H9 (cell line): Measurements from ENCODE around the gene SLC36A4. TPM values are rescaled to one million over a fixed set of nuclear protein-coding genes. Genes with fewer than 3 reads are reported as not detected.

ENCODE experiments used
- DNase-seq: peaks from one replicate; pipeline ENCODE4 v3.0.0-alpha.2; 2017
- H2AFZ ChIP-seq: one replicate; pipeline ENCODE4 v1.6.1; 2013; ENCODE audit warnings: mild to moderate bottlenecking, low read length, control low read depth, moderate library complexity
- H2AK5ac ChIP-seq: 2 replicates; pipeline ENCODE4 v1.6.1; 2013; ENCODE audit warnings: low read length, control low read depth, mixed read lengths; ENCODE audit not compliant: insufficient read length
- H2BK120ac ChIP-seq: one replicate; pipeline ENCODE4 v1.6.1; 2013; ENCODE audit warnings: low read depth, mild to moderate bottlenecking, low read length, control low read depth, inconsistent platforms; ENCODE audit not compliant: poor library complexity, severe bottlenecking
- H2BK12ac ChIP-seq: 2 replicates; pipeline ENCODE4 v1.6.1; 2013; ENCODE audit warnings: low read length, control low read depth, mixed read lengths, low read depth; ENCODE audit not compliant: insufficient read length
- H2BK15ac ChIP-seq: 2 replicates; pipeline ENCODE4 v1.6.1; 2013; ENCODE audit warnings: low read depth, low read length, control low read depth
- H2BK20ac ChIP-seq: one replicate; pipeline ENCODE4 v1.6.1; 2013; ENCODE audit warnings: low read depth, mild to moderate bottlenecking, low read length, control low read depth, inconsistent platforms; ENCODE audit not compliant: poor library complexity, severe bottlenecking
- H2BK5ac ChIP-seq: 2 replicates; pipeline ENCODE4 v1.6.1; 2013; ENCODE audit warnings: low read length, control low read depth, mixed read lengths; ENCODE audit not compliant: insufficient read length
- H3K14ac ChIP-seq: 2 replicates; pipeline ENCODE4 v1.6.1; 2013; ENCODE audit warnings: low read length, control low read depth; ENCODE audit not compliant: insufficient read depth
- H3K18ac ChIP-seq: 2 replicates; pipeline ENCODE4 v1.6.1; 2013; ENCODE audit warnings: low read depth, mild to moderate bottlenecking, mixed read lengths, low read length, control low read depth; ENCODE audit not compliant: insufficient read length
- H3K23ac ChIP-seq: 2 replicates; pipeline ENCODE4 v1.6.1; 2013; ENCODE audit warnings: low read length, control low read depth, mixed read lengths, low read depth; ENCODE audit not compliant: insufficient read length
- H3K23me2 ChIP-seq: 2 replicates; pipeline ENCODE4 v1.6.1; 2013; ENCODE audit warnings: low read depth, mild to moderate bottlenecking, mixed read lengths, low read length, control low read depth; ENCODE audit not compliant: insufficient read length, poor library complexity, severe bottlenecking
- H3K27ac ChIP-seq: 2 replicates; pipeline ENCODE4 v1.5.1; 2013; ENCODE audit warnings: low read length, control low read depth, mixed read lengths, low read depth; ENCODE audit not compliant: insufficient read length
- H3K27me3 ChIP-seq: 2 replicates; pipeline ENCODE4 v1.6.1; 2013; ENCODE audit warnings: low read length, control low read depth, inconsistent platforms; ENCODE audit not compliant: insufficient read depth
- H3K4ac ChIP-seq: 2 replicates; pipeline ENCODE4 v1.6.1; 2013; ENCODE audit warnings: low read depth, mild to moderate bottlenecking, control low read depth, inconsistent platforms, low read length, moderate library complexity
- H3K4me1 ChIP-seq: 2 replicates; pipeline ENCODE4 v1.6.1; 2013; ENCODE audit warnings: low read length, control low read depth, inconsistent platforms; ENCODE audit not compliant: insufficient read depth
- H3K4me2 ChIP-seq: 2 replicates; pipeline ENCODE4 v1.6.1; 2013; ENCODE audit warnings: low read length, control low read depth, mixed read lengths; ENCODE audit not compliant: insufficient read length, insufficient read depth
- H3K56ac ChIP-seq: 2 replicates; pipeline ENCODE4 v1.6.1; 2013; ENCODE audit warnings: low read depth, mild to moderate bottlenecking, mixed read lengths, low read length, control low read depth; ENCODE audit not compliant: insufficient read length
- H3K79me1 ChIP-seq: 2 replicates; pipeline ENCODE4 v1.6.1; 2013; ENCODE audit warnings: low read depth, mild to moderate bottlenecking, moderate library complexity, low read length, control low read depth, inconsistent platforms; ENCODE audit not compliant: insufficient read depth, poor library complexity, severe bottlenecking
- H3K79me2 ChIP-seq: 2 replicates; pipeline ENCODE4 v1.6.1; 2013; ENCODE audit warnings: low read length, control low read depth, inconsistent platforms; ENCODE audit not compliant: insufficient read depth
- H3K9ac ChIP-seq: 2 replicates; pipeline ENCODE4 v1.6.1; 2013; ENCODE audit warnings: low read length, control low read depth, mixed read lengths; ENCODE audit not compliant: insufficient read length; ENCODE audit errors: extremely low read depth
- H3K9me3 ChIP-seq: one replicate; pipeline ENCODE4 v1.6.1; 2013; ENCODE audit warnings: low read depth, low read length, inconsistent platforms; ENCODE audit not compliant: control insufficient read depth
- H3T11ph ChIP-seq: one replicate; pipeline ENCODE4 v1.6.1; 2013; ENCODE audit warnings: mild to moderate bottlenecking, low read length, control low read depth, inconsistent platforms
- H4K20me1 ChIP-seq: one replicate; pipeline ENCODE4 v1.6.1; 2013; ENCODE audit not compliant: control insufficient read depth, insufficient read length, insufficient read depth
- H4K5ac ChIP-seq: 2 replicates; pipeline ENCODE4 v1.6.1; 2013; ENCODE audit warnings: low read depth, mild to moderate bottlenecking, mixed read lengths, low read length, control low read depth; ENCODE audit not compliant: insufficient read length
- H4K8ac ChIP-seq: replicated peaks from 2 replicates; pipeline ENCODE4 v1.6.1; 2013; ENCODE audit warnings: low read length, control low read depth, mixed read lengths, low read depth; ENCODE audit not compliant: insufficient read length
- H4K91ac ChIP-seq: 2 replicates; pipeline ENCODE4 v1.6.1; 2013; ENCODE audit warnings: low read depth, mild to moderate bottlenecking, moderate library complexity, mixed read lengths, low read length, control low read depth; ENCODE audit not compliant: insufficient read length
- H3K27ac Mint-ChIP-seq, 3 experiments: 2 replicates in 2 of 3; 3 replicates in 1 of 3; pipeline ENCODE4 v1.8.0; 2020 to 2021; ENCODE audit warnings: mixed read lengths in 3 of 3, mild to moderate bottlenecking in 1 of 3, moderate library complexity in 1 of 3
- H3K27me3 Mint-ChIP-seq: 2 replicates; pipeline ENCODE4 v1.8.0; 2021; ENCODE audit warnings: low read depth, mild to moderate bottlenecking, moderate library complexity, mixed read lengths
- H3K36me3 Mint-ChIP-seq, 3 experiments: 2 replicates in 2 of 3; 3 replicates in 1 of 3; pipeline ENCODE4 v1.8.0; 2020 to 2021; ENCODE audit warnings: low read depth in 3 of 3, mixed read lengths in 3 of 3; ENCODE audit not compliant: insufficient read depth in 1 of 3
- H3K4me1 Mint-ChIP-seq, 2 experiments: 2 replicates each; pipeline ENCODE4 v1.8.0; 2020; ENCODE audit warnings: mixed read lengths in 2 of 2
- H3K4me3 Mint-ChIP-seq, 2 experiments: 2 replicates in 1 of 2; 3 replicates in 1 of 2; pipeline ENCODE4 v1.8.0; 2020 to 2021; ENCODE audit warnings: mild to moderate bottlenecking in 2 of 2, mixed read lengths in 2 of 2, moderate library complexity in 1 of 2
- H3K9me3 Mint-ChIP-seq, 2 experiments: 2 replicates in 1 of 2; 3 replicates in 1 of 2; pipeline ENCODE4 v1.8.0; 2020; ENCODE audit warnings: mild to moderate bottlenecking in 2 of 2, mixed read lengths in 2 of 2, moderate library complexity in 1 of 2
- WGBS: extraction: QIAGEN DNeasy Blood & Tissue Kit; methylation state at CpG from one replicate; pipeline ENCODE4 v1.1.7; 2013; ENCODE audit warnings: missing lambda C conversion rate, low lambda C conversion rate, mixed read lengths; ENCODE audit not compliant: insufficient read length; ENCODE audit errors: extremely low coverage; 5-methylcytosine and 5-hydroxymethylcytosine counted together
- total RNA-seq: library from RNA; stranded (reverse); gene quantifications from 2 replicates; pipeline ENCODE4 v1.2.1, GENCODE V29; 2021
- TF ChIP-seq, protein P1 (sequence below): fragments of 200-600 bp; sonication (generic); conservative IDR thresholded peaks from 3 replicates; pipeline ENCODE4 v1.8.0; 2021; ENCODE audit warnings: antibody characterized with exemption, mild to moderate bottlenecking

SLC36A4 gene
- total RNA-seq, 1 experiment from 2014 or later: 33.3 TPM

DNA sequence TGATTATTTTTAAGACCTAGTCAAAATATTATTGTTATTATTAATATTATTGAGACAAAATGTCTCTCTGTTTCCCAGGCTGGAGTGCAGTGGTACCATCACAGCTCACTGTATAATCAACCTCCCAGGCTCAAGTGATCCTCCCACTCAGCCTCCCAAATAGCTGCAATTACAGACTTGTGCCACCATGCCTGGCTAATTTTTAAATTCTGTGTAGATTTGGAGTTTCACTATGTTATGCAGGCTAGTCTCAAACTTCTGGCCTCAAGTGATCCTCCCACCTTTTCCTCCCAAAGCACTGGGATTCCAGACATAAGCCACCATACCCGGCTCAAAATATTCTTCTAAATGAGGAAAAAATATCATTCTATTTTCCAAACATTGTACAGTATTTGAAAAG is 37.0 kb downstream of the SLC36A4 start:
- H2AK5ac ChIP-seq: no peak overlapping the region
- H3K4ac ChIP-seq: no peak overlapping the region
- no peak overlapping the region for H3K18ac ChIP-seq
- no peak overlapping the region for H3K27ac ChIP-seq
- H2AFZ ChIP-seq: no peak overlapping the region
- H3K9ac ChIP-seq: no peak overlapping the region
- H3K9me3 Mint-ChIP-seq: peaks cover 4 to 18% of the 10 kb centered on the region in 2 experiments
- no peaks in the 10 kb centered on the region for H3K27me3 ChIP-seq
- no peak overlapping the region for H3T11ph ChIP-seq
- H3K27ac Mint-ChIP-seq: no peak overlapping the region
- H4K91ac ChIP-seq: no peak overlapping the region
- no peak overlapping the region for H2BK15ac ChIP-seq
- H3K27me3 Mint-ChIP-seq: no peaks in the 10 kb centered on the region
- no peaks in the 10 kb centered on the region for H3K9me3 ChIP-seq
- H3K23me2 ChIP-seq: no peaks in the 10 kb centered on the region
- H3K4me1 ChIP-seq: no peaks in the 10 kb centered on the region
- no peaks in the 10 kb centered on the region for H4K20me1 ChIP-seq
- H3K4me1 Mint-ChIP-seq: no peaks in the 10 kb centered on the region
- H3K14ac ChIP-seq: no peak overlapping the region
- TF ChIP-seq, protein P1, sequence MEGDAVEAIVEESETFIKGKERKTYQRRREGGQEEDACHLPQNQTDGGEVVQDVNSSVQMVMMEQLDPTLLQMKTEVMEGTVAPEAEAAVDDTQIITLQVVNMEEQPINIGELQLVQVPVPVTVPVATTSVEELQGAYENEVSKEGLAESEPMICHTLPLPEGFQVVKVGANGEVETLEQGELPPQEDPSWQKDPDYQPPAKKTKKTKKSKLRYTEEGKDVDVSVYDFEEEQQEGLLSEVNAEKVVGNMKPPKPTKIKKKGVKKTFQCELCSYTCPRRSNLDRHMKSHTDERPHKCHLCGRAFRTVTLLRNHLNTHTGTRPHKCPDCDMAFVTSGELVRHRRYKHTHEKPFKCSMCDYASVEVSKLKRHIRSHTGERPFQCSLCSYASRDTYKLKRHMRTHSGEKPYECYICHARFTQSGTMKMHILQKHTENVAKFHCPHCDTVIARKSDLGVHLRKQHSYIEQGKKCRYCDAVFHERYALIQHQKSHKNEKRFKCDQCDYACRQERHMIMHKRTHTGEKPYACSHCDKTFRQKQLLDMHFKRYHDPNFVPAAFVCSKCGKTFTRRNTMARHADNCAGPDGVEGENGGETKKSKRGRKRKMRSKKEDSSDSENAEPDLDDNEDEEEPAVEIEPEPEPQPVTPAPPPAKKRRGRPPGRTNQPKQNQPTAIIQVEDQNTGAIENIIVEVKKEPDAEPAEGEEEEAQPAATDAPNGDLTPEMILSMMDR: peak; percentile 19; the same call in 1 of the 3 replicates
- no peak overlapping the region for H3K23ac ChIP-seq
- H2BK5ac ChIP-seq: no peak overlapping the region
- no peak overlapping the region for H2BK12ac ChIP-seq
- no CpG with 5 or more reads among the region's 1 CpG for WGBS
- H2BK20ac ChIP-seq: no peak overlapping the region
- no peak overlapping the region for H3K4me2 ChIP-seq
- H3K36me3 Mint-ChIP-seq: peaks cover 22 to 41% (median 41%) of the 10 kb centered on the region in 3 experiments
- no peak overlapping the region for H2BK120ac ChIP-seq
- H4K5ac ChIP-seq: no peak overlapping the region
- H3K4me3 Mint-ChIP-seq: no peak overlapping the region
- no peak overlapping the region for H3K56ac ChIP-seq
- H3K79me1 ChIP-seq: no peaks in the 10 kb centered on the region
- DNase-seq: no peak
- no peak overlapping the region for H4K8ac ChIP-seq
- H3K79me2 ChIP-seq: no peaks in the 10 kb centered on the region
